NB4 (cell line): ENCODE results near the gene PCDHGA3.

Experiments
- POLR2A ChIP-seq: IDR thresholded peaks from 2 replicates; pipeline ENCODE4 v1.6.1; 2011; ENCODE audit warnings: mild to moderate bottlenecking; ENCODE audit not compliant: insufficient read length; ENCODE audit errors: extremely low read depth
- TF ChIP-seq, protein P1 (sequence below): IDR thresholded peaks from one replicate; pipeline ENCODE4 v1.5.1; 2012; ENCODE audit warnings: low read depth, low read length

DNA sequence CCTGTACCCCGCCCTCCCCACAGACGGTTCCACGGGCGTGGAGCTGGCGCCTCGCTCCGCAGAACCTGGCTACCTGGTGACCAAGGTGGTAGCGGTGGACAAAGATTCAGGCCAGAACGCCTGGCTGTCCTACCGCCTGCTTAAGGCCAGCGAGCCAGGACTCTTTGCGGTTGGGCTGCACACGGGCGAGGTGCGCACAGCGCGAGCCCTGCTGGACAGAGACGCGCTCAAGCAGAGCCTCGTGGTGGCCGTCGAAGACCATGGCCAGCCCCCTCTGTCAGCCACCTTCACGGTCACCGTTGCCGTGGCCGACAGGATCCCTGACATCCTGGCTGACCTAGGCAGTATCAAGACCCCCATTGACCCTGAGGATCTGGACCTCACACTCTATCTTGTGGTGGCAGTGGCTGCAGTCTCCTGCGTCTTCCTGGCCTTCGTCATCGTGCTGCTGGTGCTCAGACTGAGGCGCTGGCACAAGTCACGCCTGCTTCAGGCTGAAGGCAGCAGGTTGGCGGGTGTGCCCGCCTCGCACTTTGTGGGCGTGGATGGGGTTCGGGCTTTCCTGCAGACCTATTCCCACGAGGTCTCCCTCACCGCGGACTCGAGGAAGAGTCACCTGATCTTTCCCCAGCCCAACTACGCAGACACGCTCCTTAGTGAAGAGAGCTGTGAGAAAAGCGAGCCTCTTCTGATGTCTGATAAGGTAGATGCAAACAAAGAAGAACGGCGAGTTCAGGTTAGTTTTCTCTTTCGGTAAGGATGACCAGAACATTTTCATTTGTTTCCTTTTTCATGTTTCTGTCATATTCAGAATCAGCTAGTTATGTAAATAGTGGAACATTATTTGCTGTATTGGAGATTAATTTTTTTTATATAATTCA lies 22.6 kb downstream of the PCDHGA3 start:
- no peak for TF ChIP-seq POLR2A
- TF ChIP-seq, protein P1, sequence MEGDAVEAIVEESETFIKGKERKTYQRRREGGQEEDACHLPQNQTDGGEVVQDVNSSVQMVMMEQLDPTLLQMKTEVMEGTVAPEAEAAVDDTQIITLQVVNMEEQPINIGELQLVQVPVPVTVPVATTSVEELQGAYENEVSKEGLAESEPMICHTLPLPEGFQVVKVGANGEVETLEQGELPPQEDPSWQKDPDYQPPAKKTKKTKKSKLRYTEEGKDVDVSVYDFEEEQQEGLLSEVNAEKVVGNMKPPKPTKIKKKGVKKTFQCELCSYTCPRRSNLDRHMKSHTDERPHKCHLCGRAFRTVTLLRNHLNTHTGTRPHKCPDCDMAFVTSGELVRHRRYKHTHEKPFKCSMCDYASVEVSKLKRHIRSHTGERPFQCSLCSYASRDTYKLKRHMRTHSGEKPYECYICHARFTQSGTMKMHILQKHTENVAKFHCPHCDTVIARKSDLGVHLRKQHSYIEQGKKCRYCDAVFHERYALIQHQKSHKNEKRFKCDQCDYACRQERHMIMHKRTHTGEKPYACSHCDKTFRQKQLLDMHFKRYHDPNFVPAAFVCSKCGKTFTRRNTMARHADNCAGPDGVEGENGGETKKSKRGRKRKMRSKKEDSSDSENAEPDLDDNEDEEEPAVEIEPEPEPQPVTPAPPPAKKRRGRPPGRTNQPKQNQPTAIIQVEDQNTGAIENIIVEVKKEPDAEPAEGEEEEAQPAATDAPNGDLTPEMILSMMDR = no peak
